Astrocyte of the cerebellum (primary cell): Measurements from ENCODE around the gene BTN3A1.

Experiments used
- DNase-seq: peaks from one replicate; pipeline ENCODE4 v3.0.0-alpha.2; 2011; ENCODE audit warnings: low read depth
- H3K4me3 ChIP-seq: 2 replicates; pipeline ENCODE4 v1.5.1; 2011; ENCODE audit warnings: mild to moderate bottlenecking, low read depth, low read length, moderate library complexity
- in situ Hi-C: cut with HindIII; loops from 2 replicates; pipeline ENCODE4 v1.10.0; 2017; ENCODE audit warnings: low sequenced_read_pairs
- TF ChIP-seq, protein P1 (sequence below): IDR thresholded peaks from 2 replicates; pipeline ENCODE4 v1.5.1; 2012; ENCODE audit warnings: low read length, low read depth, moderate library complexity, mild to moderate bottlenecking; ENCODE audit errors: missing control alignments

BTN3A1 gene

GRCh38 chr6:26464014-26464413 lies 61.9 kb downstream of the BTN3A1 start:
- in situ Hi-C loops = no loop called here
- DNase-seq = no peak
- no peak overlapping the region for H3K4me3 ChIP-seq
- TF ChIP-seq, protein P1, sequence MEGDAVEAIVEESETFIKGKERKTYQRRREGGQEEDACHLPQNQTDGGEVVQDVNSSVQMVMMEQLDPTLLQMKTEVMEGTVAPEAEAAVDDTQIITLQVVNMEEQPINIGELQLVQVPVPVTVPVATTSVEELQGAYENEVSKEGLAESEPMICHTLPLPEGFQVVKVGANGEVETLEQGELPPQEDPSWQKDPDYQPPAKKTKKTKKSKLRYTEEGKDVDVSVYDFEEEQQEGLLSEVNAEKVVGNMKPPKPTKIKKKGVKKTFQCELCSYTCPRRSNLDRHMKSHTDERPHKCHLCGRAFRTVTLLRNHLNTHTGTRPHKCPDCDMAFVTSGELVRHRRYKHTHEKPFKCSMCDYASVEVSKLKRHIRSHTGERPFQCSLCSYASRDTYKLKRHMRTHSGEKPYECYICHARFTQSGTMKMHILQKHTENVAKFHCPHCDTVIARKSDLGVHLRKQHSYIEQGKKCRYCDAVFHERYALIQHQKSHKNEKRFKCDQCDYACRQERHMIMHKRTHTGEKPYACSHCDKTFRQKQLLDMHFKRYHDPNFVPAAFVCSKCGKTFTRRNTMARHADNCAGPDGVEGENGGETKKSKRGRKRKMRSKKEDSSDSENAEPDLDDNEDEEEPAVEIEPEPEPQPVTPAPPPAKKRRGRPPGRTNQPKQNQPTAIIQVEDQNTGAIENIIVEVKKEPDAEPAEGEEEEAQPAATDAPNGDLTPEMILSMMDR = no peak

- in situ Hi-C loops = no loop called here
- TF ChIP-seq, protein P1 = no peak
- H3K4me3 ChIP-seq = no peak overlapping the region
Observed at GRCh38 chr6:26464416-26465131, 62.5 kb downstream of the BTN3A1 start.

More at GRCh38 chr6:26464416-26465131, 62.5 kb downstream of the BTN3A1 start:
- no peak for DNase-seq
